Neural cell (in vitro differentiated cells): ENCODE data around the gene SFXN1. TPM values are rescaled to one million over a fixed set of nuclear protein-coding genes. Genes with fewer than 3 reads are reported as not detected.

Experiments
- H2AFZ ChIP-seq: fragments of 200-600, 300-800 bp; sonication (generic), shearing (Covaris generic); 2 replicates; pipeline ENCODE4 v1.6.0; 2014; ENCODE audit warnings: low read depth, mild to moderate bottlenecking, antibody characterized with exemption, low read length, moderate library complexity
- H3F3A ChIP-seq: fragments of 200-600 bp; shearing (Covaris generic); 2 replicates; pipeline ENCODE4 v1.6.1; 2016; ENCODE audit warnings: mild to moderate bottlenecking, moderate library complexity, mixed read lengths, antibody characterized with exemption, low read length; ENCODE audit not compliant: insufficient read depth, poor library complexity, severe bottlenecking
- H3K27ac ChIP-seq: fragments of 200-600, 300-800 bp; sonication (generic), shearing (Covaris generic); 2 replicates; pipeline ENCODE4 v1.5.1; 2014; ENCODE audit warnings: mild to moderate bottlenecking, low read length, moderate library complexity
- H3K27me3 ChIP-seq: fragments of 300-800, 200-600 bp; sonication (generic), shearing (Covaris generic); 2 replicates; pipeline ENCODE4 v1.6.0; 2014; ENCODE audit warnings: mild to moderate bottlenecking, low read depth, low read length, moderate library complexity; ENCODE audit not compliant: insufficient read depth
- H3K36me3 ChIP-seq: fragments of 300-800, 200-600 bp; sonication (generic), shearing (Covaris generic); 2 replicates; pipeline ENCODE4 v1.5.1; 2014; ENCODE audit warnings: mild to moderate bottlenecking, antibody characterized with exemption, low read length, moderate library complexity; ENCODE audit not compliant: insufficient read depth
- H3K4me2 ChIP-seq: fragments of 300-800, 200-600 bp; sonication (generic), shearing (Covaris generic); 2 replicates; pipeline ENCODE4 v1.6.0; 2014; ENCODE audit warnings: mild to moderate bottlenecking, low read length
- H3K4me3 ChIP-seq: fragments of 300-800, 200-600 bp; sonication (generic), shearing (Covaris generic); 2 replicates; pipeline ENCODE4 v1.5.1; 2014; ENCODE audit warnings: mild to moderate bottlenecking, low read length, moderate library complexity
- H3K79me2 ChIP-seq: fragments of 200-600 bp; shearing (Covaris generic); replicated peaks from 2 replicates; pipeline ENCODE4 v1.6.0; 2014; ENCODE audit warnings: mild to moderate bottlenecking, low read length, moderate library complexity; ENCODE audit not compliant: insufficient read depth
- H3K9ac ChIP-seq: fragments of 300-800, 200-600 bp; sonication (generic), shearing (Covaris generic); 2 replicates; pipeline ENCODE4 v1.6.1; 2016; ENCODE audit warnings: mild to moderate bottlenecking, low read length, mixed read lengths
- H3K9me2 ChIP-seq: fragments of 200-600 bp; shearing (Covaris generic); 2 replicates; pipeline ENCODE4 v1.6.1; 2016; ENCODE audit warnings: mild to moderate bottlenecking, low read length, mixed read lengths; ENCODE audit not compliant: insufficient read depth
- H3K9me3 ChIP-seq: fragments of 200-600, 300-800 bp; sonication (generic), shearing (Covaris generic); 2 replicates; pipeline ENCODE4 v1.6.1; 2016; ENCODE audit warnings: mild to moderate bottlenecking, mixed run types, low read length, moderate library complexity, mixed read lengths
- H4K20me1 ChIP-seq: fragments of 200-600 bp; shearing (Covaris generic); 2 replicates; pipeline ENCODE4 v1.6.1; 2016; ENCODE audit warnings: mild to moderate bottlenecking, mixed run types; ENCODE audit not compliant: insufficient read depth
- EP300 ChIP-seq: fragments of 450-650 bp; conservative IDR thresholded peaks from 2 replicates; pipeline ENCODE4 v1.6.1; 2014; ENCODE audit warnings: antibody characterized with exemption, mild to moderate bottlenecking, moderate library complexity; ENCODE audit not compliant: poor library complexity, severe bottlenecking
- EZH2 ChIP-seq: fragments of 200-600, 300-800 bp; shearing (Covaris generic), sonication (generic); IDR thresholded peaks from 2 replicates; pipeline ENCODE4 v1.6.1; 2014; ENCODE audit warnings: antibody characterized with exemption, low read length, borderline replicate concordance, mild to moderate bottlenecking; ENCODE audit not compliant: insufficient read depth, poor library complexity, severe bottlenecking
- MXI1 ChIP-seq: fragments of 450-650 bp; conservative IDR thresholded peaks from 2 replicates; pipeline ENCODE4 v1.6.1; 2014; ENCODE audit warnings: antibody characterized with exemption, mild to moderate bottlenecking; ENCODE audit not compliant: poor library complexity, severe bottlenecking
- POLR2AphosphoS5 ChIP-seq: IDR thresholded peaks from 2 replicates; pipeline ENCODE4 v1.6.1; 2012
- RAD21 ChIP-seq: fragments of 450-650 bp; conservative IDR thresholded peaks from 2 replicates; pipeline ENCODE4 v1.6.1; 2014; ENCODE audit warnings: antibody characterized with exemption, mild to moderate bottlenecking, moderate library complexity
- SMC3 ChIP-seq: fragments of 450-650 bp; conservative IDR thresholded peaks from 2 replicates; pipeline ENCODE4 v1.6.1; 2014; ENCODE audit warnings: antibody characterized with exemption, mild to moderate bottlenecking, moderate library complexity; ENCODE audit not compliant: poor library complexity
- TAF1 ChIP-seq: IDR thresholded peaks from 2 replicates; pipeline ENCODE4 v1.6.1; 2012; ENCODE audit warnings: low read depth
- polyA plus RNA-seq: library from polyadenylated mRNA; depleted of rRNA; stranded (reverse); fragments of >200 nt; gene quantifications from 2 replicates; pipeline ENCODE4 v1.2.3, GENCODE V29; 2014
- TF ChIP-seq, protein P1 (sequence below): IDR thresholded peaks from 2 replicates; pipeline ENCODE4 v1.6.1; 2012; ENCODE audit warnings: borderline replicate concordance
- TF ChIP-seq, protein P2 (sequence below): fragments of 450-650 bp; IDR thresholded peaks from 2 replicates; pipeline ENCODE4 v1.5.1; 2014; ENCODE audit warnings: antibody characterized with exemption, mild to moderate bottlenecking, moderate library complexity; ENCODE audit not compliant: poor library complexity, severe bottlenecking

The SFXN1 gene
- polyA plus RNA-seq, 1 donor from 2014 or later, result 109 TPM

GRCh38 chr5:175544108-175544511, 65.8 kb downstream of the SFXN1 start:
- no peaks in the 10 kb centered on the region for H4K20me1 ChIP-seq
- H3F3A ChIP-seq, result no peaks in the 10 kb centered on the region
- TF ChIP-seq RAD21, result no peak
- no peak for TF ChIP-seq TAF1
- no peak for TF ChIP-seq MXI1
- TF ChIP-seq, protein P1, sequence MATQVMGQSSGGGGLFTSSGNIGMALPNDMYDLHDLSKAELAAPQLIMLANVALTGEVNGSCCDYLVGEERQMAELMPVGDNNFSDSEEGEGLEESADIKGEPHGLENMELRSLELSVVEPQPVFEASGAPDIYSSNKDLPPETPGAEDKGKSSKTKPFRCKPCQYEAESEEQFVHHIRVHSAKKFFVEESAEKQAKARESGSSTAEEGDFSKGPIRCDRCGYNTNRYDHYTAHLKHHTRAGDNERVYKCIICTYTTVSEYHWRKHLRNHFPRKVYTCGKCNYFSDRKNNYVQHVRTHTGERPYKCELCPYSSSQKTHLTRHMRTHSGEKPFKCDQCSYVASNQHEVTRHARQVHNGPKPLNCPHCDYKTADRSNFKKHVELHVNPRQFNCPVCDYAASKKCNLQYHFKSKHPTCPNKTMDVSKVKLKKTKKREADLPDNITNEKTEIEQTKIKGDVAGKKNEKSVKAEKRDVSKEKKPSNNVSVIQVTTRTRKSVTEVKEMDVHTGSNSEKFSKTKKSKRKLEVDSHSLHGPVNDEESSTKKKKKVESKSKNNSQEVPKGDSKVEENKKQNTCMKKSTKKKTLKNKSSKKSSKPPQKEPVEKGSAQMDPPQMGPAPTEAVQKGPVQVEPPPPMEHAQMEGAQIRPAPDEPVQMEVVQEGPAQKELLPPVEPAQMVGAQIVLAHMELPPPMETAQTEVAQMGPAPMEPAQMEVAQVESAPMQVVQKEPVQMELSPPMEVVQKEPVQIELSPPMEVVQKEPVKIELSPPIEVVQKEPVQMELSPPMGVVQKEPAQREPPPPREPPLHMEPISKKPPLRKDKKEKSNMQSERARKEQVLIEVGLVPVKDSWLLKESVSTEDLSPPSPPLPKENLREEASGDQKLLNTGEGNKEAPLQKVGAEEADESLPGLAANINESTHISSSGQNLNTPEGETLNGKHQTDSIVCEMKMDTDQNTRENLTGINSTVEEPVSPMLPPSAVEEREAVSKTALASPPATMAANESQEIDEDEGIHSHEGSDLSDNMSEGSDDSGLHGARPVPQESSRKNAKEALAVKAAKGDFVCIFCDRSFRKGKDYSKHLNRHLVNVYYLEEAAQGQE, result no peak
- TF ChIP-seq POLR2AphosphoS5, result no peak
- TF ChIP-seq EZH2, result no peak
- TF ChIP-seq, protein P2, sequence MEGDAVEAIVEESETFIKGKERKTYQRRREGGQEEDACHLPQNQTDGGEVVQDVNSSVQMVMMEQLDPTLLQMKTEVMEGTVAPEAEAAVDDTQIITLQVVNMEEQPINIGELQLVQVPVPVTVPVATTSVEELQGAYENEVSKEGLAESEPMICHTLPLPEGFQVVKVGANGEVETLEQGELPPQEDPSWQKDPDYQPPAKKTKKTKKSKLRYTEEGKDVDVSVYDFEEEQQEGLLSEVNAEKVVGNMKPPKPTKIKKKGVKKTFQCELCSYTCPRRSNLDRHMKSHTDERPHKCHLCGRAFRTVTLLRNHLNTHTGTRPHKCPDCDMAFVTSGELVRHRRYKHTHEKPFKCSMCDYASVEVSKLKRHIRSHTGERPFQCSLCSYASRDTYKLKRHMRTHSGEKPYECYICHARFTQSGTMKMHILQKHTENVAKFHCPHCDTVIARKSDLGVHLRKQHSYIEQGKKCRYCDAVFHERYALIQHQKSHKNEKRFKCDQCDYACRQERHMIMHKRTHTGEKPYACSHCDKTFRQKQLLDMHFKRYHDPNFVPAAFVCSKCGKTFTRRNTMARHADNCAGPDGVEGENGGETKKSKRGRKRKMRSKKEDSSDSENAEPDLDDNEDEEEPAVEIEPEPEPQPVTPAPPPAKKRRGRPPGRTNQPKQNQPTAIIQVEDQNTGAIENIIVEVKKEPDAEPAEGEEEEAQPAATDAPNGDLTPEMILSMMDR, result no peak
- no peak for TF ChIP-seq SMC3
- no peak for TF ChIP-seq EP300
- H3K27ac ChIP-seq, result no peak overlapping the region
- H3K27me3 ChIP-seq, result no peaks in the 10 kb centered on the region
- H3K9me3 ChIP-seq, result no peaks in the 10 kb centered on the region
- no peaks in the 10 kb centered on the region for H3K36me3 ChIP-seq
- H3K4me2 ChIP-seq, result no peak overlapping the region
- no peaks in the 10 kb centered on the region for H3K9me2 ChIP-seq
- no peak overlapping the region for H3K9ac ChIP-seq
- H3K4me3 ChIP-seq, result no peak overlapping the region
- no peaks in the 10 kb centered on the region for H3K79me2 ChIP-seq
- H2AFZ ChIP-seq, result no peak overlapping the region

DNA sequence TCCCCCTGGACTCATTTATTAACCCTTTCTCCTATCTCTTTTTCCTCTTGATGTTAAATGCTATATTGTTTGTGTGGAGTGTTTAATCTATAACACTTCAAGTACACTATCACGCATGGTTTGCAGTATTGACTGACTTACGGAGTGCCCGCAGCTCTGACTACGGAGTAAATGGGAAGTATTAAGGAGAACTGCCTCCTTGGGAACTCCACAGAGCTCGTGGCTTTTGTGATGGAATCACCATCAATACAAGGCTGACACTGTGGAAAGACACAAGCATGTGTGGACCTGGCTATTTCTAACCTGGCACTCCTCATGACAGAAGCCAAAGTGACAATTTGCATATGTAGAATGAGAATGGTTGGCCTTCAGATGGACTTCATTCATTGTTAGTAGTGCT, 66.2 kb downstream of the SFXN1 start:
- H2AFZ ChIP-seq, result no peak overlapping the region
- no peak overlapping the region for H3K4me2 ChIP-seq
- H3F3A ChIP-seq, result no peaks in the 10 kb centered on the region
- H3K9me2 ChIP-seq, result no peaks in the 10 kb centered on the region
- H3K4me3 ChIP-seq, result no peak overlapping the region
- H3K9me3 ChIP-seq, result no peaks in the 10 kb centered on the region
- H3K27me3 ChIP-seq, result no peaks in the 10 kb centered on the region
- H3K79me2 ChIP-seq, result no peaks in the 10 kb centered on the region
- no peaks in the 10 kb centered on the region for H4K20me1 ChIP-seq
- H3K9ac ChIP-seq, result no peak overlapping the region
- H3K36me3 ChIP-seq, result no peaks in the 10 kb centered on the region
- TF ChIP-seq EP300, result no peak
- TF ChIP-seq, protein P2, result no peak
- no peak overlapping the region for H3K27ac ChIP-seq
